AG09309 (cell line): ENCODE results near the gene SWAP70.

Experiments
- DNase-seq: peaks from one replicate; pipeline ENCODE4 v3.0.0-alpha.2; 2010; ENCODE audit warnings: low read depth
- H3K4me3 ChIP-seq: 2 replicates; pipeline ENCODE4 v1.5.1; 2011; ENCODE audit warnings: mild to moderate bottlenecking, low read depth, low read length, moderate library complexity; ENCODE audit not compliant: control insufficient read depth
- TF ChIP-seq, protein P1 (sequence below): IDR thresholded peaks from 2 replicates; pipeline ENCODE4 v1.5.1; 2011; ENCODE audit warnings: mild to moderate bottlenecking, low read depth, low read length, inconsistent platforms; ENCODE audit not compliant: insufficient read depth, control insufficient read depth; ENCODE audit errors: missing control alignments

Gene SWAP70

DNA sequence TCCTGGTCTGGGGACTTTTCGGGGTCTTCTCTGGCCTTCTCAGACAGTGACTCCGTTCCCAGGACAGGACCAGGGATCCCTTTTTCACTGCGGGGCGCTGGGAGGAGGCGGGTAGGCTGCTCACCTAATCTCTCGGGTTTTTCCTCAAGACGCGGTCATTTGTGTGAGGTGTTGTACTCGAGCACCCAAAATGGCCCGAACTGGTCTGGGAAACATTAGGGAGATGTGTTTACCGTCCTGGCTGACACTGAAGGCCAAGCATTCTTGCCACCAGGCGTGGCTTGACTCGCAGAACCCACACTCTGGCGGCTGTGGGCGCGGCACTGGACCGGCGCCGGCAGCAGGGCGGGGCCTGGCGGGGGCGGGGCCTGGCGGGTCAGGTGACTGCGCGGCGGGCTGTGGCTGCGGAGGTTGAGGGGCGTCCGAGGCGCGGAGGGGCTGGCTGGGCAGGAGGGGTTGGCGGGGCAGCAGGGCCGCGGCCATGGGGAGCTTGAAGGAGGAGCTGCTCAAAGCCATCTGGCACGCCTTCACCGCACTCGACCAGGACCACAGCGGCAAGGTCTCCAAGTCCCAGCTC is at the start of gene SWAP70:
Gene SWAP70 (plus strand): TSS at position 379 of the 577 bp plus-strand sequence. CDS start 103 bp downstream, at position 482.
- peak; percentile 59 for DNase-seq
- H3K4me3 ChIP-seq, result peak within 1 kb of the TSS; percentile 67
- TF ChIP-seq, protein P1, sequence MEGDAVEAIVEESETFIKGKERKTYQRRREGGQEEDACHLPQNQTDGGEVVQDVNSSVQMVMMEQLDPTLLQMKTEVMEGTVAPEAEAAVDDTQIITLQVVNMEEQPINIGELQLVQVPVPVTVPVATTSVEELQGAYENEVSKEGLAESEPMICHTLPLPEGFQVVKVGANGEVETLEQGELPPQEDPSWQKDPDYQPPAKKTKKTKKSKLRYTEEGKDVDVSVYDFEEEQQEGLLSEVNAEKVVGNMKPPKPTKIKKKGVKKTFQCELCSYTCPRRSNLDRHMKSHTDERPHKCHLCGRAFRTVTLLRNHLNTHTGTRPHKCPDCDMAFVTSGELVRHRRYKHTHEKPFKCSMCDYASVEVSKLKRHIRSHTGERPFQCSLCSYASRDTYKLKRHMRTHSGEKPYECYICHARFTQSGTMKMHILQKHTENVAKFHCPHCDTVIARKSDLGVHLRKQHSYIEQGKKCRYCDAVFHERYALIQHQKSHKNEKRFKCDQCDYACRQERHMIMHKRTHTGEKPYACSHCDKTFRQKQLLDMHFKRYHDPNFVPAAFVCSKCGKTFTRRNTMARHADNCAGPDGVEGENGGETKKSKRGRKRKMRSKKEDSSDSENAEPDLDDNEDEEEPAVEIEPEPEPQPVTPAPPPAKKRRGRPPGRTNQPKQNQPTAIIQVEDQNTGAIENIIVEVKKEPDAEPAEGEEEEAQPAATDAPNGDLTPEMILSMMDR, result peak; percentile 58

DNA sequence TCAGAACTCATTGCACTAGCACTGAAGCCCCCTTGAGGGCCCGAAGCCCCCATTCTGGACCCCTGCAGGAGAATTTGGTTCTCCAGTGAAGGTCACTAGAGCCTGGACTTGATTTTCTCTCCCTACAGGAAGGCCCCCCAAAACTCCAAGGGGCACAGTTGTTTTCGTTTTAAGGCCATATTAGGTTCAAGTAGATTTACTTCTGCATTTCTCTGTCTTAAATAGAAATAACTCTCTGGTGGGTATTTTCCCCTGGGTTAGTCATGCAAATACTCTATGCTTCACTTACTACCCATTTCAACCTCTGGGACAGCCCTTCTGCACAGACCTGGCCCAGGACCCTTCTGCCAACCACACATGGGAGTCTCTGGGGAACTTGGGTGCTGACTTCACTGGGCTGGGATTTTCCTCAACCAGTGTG is 48.8 kb upstream of the SWAP70 start:
- no peak overlapping the region for H3K4me3 ChIP-seq
- no peak for DNase-seq
- TF ChIP-seq, protein P1, result no peak

DNA sequence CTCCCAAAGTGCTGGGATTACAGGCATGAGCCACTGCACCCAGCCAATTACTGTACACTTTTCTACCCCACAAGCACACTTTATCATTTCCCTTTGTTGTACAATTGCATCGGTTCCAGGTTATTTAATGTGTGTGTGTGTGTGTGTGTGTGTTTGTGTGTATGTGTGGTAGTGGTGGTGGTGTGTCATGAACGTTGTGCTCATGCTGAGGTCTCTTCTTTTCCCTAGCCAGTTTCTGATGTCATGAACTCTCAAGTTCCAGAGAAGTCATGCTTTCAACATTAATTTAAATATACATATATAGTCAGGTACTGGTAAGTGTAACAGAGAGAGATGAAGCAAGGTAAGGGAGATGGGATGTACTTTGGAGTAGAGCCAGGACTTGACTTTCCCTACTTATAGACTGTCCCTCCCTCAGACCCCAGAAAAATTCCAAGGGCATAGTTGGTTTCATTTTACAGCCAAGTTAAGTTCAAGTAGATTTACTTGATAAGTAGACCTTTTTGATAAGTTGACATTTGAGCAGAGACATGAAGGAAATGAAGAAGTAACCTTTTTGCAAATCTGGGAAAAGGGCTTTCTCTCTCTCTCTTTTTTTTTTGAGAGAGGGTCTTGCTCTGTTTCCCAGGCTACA is 47.7 kb upstream of the SWAP70 start:
- TF ChIP-seq, protein P1, result no peak
- no peak for DNase-seq
- no peak overlapping the region for H3K4me3 ChIP-seq

DNA sequence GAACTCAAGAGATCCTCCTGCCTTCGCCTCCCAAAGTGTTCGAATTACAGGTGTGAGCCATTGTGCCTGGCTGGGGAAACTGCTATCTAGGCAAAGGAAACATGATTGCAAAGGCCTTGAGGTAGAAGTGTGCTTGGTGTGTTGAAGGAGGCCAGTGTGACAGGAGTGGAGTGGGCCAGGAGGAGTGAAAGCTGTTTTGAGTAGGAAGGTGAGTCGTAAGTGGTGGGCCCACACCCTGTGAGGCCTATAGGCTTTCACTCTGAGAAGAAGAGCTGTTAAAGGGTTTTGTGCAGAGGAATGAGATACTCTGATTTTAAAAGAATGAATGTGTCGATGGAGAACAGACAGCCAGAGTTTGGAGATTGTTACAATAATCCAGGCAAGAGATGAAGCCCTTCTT is 47.0 kb upstream of the SWAP70 start:
- no peak overlapping the region for H3K4me3 ChIP-seq
- TF ChIP-seq, protein P1, result no peak

DNA sequence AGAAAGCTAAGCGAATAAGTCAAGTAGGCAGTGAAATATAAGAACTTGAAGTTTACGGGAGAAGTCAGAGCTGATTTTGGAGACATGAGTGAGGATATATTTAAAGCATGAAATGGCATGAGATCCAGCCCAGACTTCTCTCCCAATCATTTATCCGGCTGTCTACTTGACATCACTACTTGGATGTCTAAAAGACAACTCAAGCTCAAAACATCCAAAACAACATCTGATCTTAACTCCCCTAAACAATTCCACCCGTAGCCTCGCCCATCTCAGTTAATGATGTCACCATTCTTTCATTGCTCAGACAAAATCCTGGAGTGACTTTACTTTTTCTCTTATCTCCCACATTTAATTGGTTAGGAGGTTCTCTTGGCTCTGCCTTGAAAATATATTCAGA is 45.9 kb upstream of the SWAP70 start:
- no peak overlapping the region for H3K4me3 ChIP-seq
- peak; percentile 69 for DNase-seq
- TF ChIP-seq, protein P1, result no peak

More for the DNA sequence above, 47.0 kb upstream of the SWAP70 start:
- DNase-seq, result no peak

DNA sequence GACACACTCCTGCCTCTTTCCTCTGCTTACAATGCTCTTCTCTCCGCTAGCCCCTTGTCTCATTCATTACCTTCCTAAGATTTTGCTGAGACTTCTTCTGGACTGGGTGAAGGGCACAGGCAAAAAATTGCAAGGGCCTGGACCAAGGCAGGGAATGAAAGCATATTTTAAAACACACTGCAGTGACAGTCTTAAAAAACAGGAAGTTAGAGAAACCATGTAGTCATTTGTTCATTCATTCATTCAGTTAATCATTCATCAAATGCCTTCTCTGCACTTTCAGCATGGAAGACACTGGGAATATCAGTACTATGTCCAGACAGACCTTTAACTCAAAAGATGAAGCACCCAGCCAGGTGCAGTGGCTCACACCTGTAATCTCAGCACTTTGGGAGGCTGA is 44.9 kb upstream of the SWAP70 start:
- DNase-seq, result no peak
- H3K4me3 ChIP-seq, result no peak overlapping the region
- TF ChIP-seq, protein P1, result no peak
